GM21717 (cell line): ENCODE results near the gene GPR151.

ENCODE experiments used
- ATAC-seq: cut with Tn5 transposase; IDR thresholded peaks from one replicate; pipeline ENCODE4 v1.9.1; 2021; ENCODE audit warnings: mild to moderate bottlenecking, moderate library complexity; ENCODE audit not compliant: unreplicated experiment

GPR151 gene

GRCh38 chr5:146521403-146522106 lies 5.6 kb upstream of the GPR151 start:
- no peak for ATAC-seq

- no peak for ATAC-seq
Observed at GRCh38 chr5:146520731-146521130, 4.7 kb upstream of the GPR151 start.

GRCh38 chr5:146519554-146519953 lies 3.6 kb upstream of the GPR151 start:
- no peak for ATAC-seq

- no peak for ATAC-seq
Observed at GRCh38 chr5:146515473-146516150, 378 bp downstream of the GPR151 start.

- no peak for ATAC-seq
Observed at GRCh38 chr5:146514575-146514974, 1.4 kb downstream of the GPR151 start.

GRCh38 chr5:146513462-146513861 lies 2.5 kb downstream of the GPR151 start:
- ATAC-seq: no peak

GRCh38 chr5:146510559-146511125 lies 5.3 kb downstream of the GPR151 start:
- ATAC-seq: no peak

GRCh38 chr5:146507428-146507827 lies 8.6 kb downstream of the GPR151 start:
- no peak for ATAC-seq

GRCh38 chr5:146499680-146500079 lies 16.3 kb downstream of the GPR151 start:
- ATAC-seq: no peak

- no peak for ATAC-seq
Observed at GRCh38 chr5:146494656-146495055, 21.3 kb downstream of the GPR151 start.

GRCh38 chr5:146490089-146490843 lies 25.7 kb downstream of the GPR151 start:
- ATAC-seq: no peak

- ATAC-seq: no peak
Observed at GRCh38 chr5:146484714-146485391, 31.1 kb downstream of the GPR151 start.

- no peak for ATAC-seq
Observed at GRCh38 chr5:146482775-146483174, 33.2 kb downstream of the GPR151 start.

GRCh38 chr5:146475906-146476305 lies 40.1 kb downstream of the GPR151 start:
- no peak for ATAC-seq

GRCh38 chr5:146475190-146475780 lies 40.7 kb downstream of the GPR151 start:
- no peak for ATAC-seq

- no peak for ATAC-seq
Observed at GRCh38 chr5:146474065-146474464, 41.9 kb downstream of the GPR151 start.

GRCh38 chr5:146467760-146468159 lies 48.2 kb downstream of the GPR151 start:
- ATAC-seq: no peak

GRCh38 chr5:146466521-146467349 lies 49.3 kb downstream of the GPR151 start:
- no peak for ATAC-seq

GRCh38 chr5:146463446-146463845 lies 52.5 kb downstream of the GPR151 start:
- ATAC-seq: no peak
